Fibroblast of the aortic adventitia (primary cell): ENCODE measurements around the gene PCDH11Y. TPM values are rescaled to one million over a fixed set of nuclear protein-coding genes. Genes with fewer than 3 reads are reported as not detected.
"Not testable (repeated sequence)": the region's sequence is repeated elsewhere in the genome, so short reads cannot be mapped to it uniquely, and the experiment has no call there.

ENCODE experiments used
- DNase-seq: peaks from one replicate; pipeline ENCODE4 v3.0.0-alpha.2; 2010; ENCODE audit warnings: low read depth
- H3K4me3 ChIP-seq: 2 replicates; pipeline ENCODE4 v1.5.1; 2011; ENCODE audit warnings: low read depth, mild to moderate bottlenecking, control low read depth, low read length, moderate library complexity
- total RNA-seq: library from RNA; depleted of rRNA; stranded (reverse); fragments of >200 nt; gene quantifications from 2 replicates; pipeline ENCODE4 v1.2.3, GENCODE V29; 2012; ENCODE audit warnings: low replicate concordance

PCDH11Y gene
- total RNA-seq = not detected in 2 replicates

- DNase-seq, H3K4me3 ChIP-seq: not testable (repeated sequence)
Observed at GRCh38 chrY:5000057-5000456, at the start of gene PCDH11Y. TSS of gene PCDH11Y (plus strand) at chrY:5000296. CDS start at chrY:5057100, 56,804 bp downstream.

- not testable (repeated sequence) for DNase-seq, H3K4me3 ChIP-seq
Observed at GRCh38 chrY:4967894-4968293, 32.2 kb upstream of the PCDH11Y start.

GRCh38 chrY:4991743-4992400 lies 8.2 kb upstream of the PCDH11Y start:
- H3K4me3 ChIP-seq, DNase-seq: not testable (repeated sequence)

- not testable (repeated sequence) for H3K4me3 ChIP-seq, DNase-seq
Observed at GRCh38 chrY:4994892-4995291, 5.2 kb upstream of the PCDH11Y start.

GRCh38 chrY:5002476-5003184 lies 2.5 kb downstream of the PCDH11Y start:
- H3K4me3 ChIP-seq, DNase-seq: not testable (repeated sequence)

GRCh38 chrY:5038972-5039523 lies 39.0 kb downstream of the PCDH11Y start:
- not testable (repeated sequence) for H3K4me3 ChIP-seq, DNase-seq

- H3K4me3 ChIP-seq, DNase-seq: not testable (repeated sequence)
Observed at GRCh38 chrY:5083017-5083416, 82.9 kb downstream of the PCDH11Y start.

- not testable (repeated sequence) for DNase-seq
Observed at GRCh38 chrY:5182998-5183397, 182.9 kb downstream of the PCDH11Y start.

GRCh38 chrY:5215116-5215515 lies 215.0 kb downstream of the PCDH11Y start:
- DNase-seq = not testable (repeated sequence)

More at GRCh38 chrY:5182998-5183397, 182.9 kb downstream of the PCDH11Y start:
- H3K4me3 ChIP-seq = not testable (repeated sequence)

GRCh38 chrY:5324931-5325330 lies 324.8 kb downstream of the PCDH11Y start:
- DNase-seq, H3K4me3 ChIP-seq: not testable (repeated sequence)

More at GRCh38 chrY:5215116-5215515, 215.0 kb downstream of the PCDH11Y start:
- not testable (repeated sequence) for H3K4me3 ChIP-seq

GRCh38 chrY:5342220-5342619 lies 342.1 kb downstream of the PCDH11Y start:
- H3K4me3 ChIP-seq, DNase-seq: not testable (repeated sequence)

GRCh38 chrY:5543705-5544104 lies 543.6 kb downstream of the PCDH11Y start:
- DNase-seq = not testable (repeated sequence)

GRCh38 chrY:5638589-5638988 lies 638.5 kb downstream of the PCDH11Y start:
- DNase-seq, H3K4me3 ChIP-seq: not testable (repeated sequence)

More at GRCh38 chrY:5543705-5544104, 543.6 kb downstream of the PCDH11Y start:
- not testable (repeated sequence) for H3K4me3 ChIP-seq

- not testable (repeated sequence) for DNase-seq, H3K4me3 ChIP-seq
Observed at GRCh38 chrY:5679265-5679664, 679.2 kb downstream of the PCDH11Y start.

- H3K4me3 ChIP-seq, DNase-seq: not testable (repeated sequence)
Observed at GRCh38 chrY:5708727-5709126, 708.6 kb downstream of the PCDH11Y start.

- DNase-seq, H3K4me3 ChIP-seq: not testable (repeated sequence)
Observed at GRCh38 chrY:5709788-5710381, 709.8 kb downstream of the PCDH11Y start.

GRCh38 chrY:5761403-5761802 lies 761.3 kb downstream of the PCDH11Y start:
- not testable (repeated sequence) for DNase-seq, H3K4me3 ChIP-seq

- DNase-seq, H3K4me3 ChIP-seq: not testable (repeated sequence)
Observed at GRCh38 chrY:5776485-5776884, 776.4 kb downstream of the PCDH11Y start.
